ENCODE data around the gene IFI16.

The IFI16 gene

DNA sequence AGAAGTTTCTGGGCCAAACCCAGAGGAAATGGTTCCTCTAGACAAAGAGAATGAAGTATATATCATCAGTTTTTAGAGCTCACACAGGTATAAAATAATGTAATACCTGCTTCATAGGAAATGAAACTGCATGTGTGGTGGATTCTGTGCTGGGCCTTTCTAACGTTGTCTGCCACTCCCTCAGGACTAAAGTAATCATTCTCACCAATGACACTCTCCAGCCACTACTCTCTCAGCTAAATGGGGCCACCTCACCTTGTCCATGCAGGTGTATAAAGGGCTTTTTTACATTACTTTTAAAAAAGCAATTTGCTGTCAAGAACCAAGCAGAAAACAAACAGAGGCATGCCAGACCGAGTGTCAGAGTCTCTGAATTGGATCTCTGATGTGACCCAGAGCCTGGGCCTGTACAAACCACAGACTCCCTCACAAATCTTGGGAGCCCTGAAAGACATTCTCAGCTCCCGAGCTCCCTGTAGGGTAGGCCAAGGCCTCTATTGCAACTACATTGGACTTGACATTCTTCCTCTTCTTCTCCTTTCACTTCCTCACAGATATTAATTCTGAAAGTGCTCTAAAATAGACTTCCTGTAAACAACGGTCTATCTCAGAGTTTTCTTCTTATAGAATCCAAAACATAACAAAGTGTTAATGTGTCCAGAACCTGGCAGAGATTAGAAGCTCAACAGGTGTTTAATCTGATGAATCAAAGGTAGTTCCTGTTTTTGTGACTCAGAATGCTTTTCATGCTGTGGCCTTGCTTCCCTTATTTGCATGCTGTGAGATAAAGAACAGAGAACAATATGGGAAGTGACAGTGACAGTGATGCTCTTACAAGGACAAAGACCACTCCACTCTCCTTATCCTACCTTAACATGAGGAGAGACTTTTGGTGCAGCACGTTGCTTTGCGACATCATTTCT lies 58.3 kb downstream of the IFI16 start:
- Mint-ChIP-seq H3K9me3 (peaks cover 24% of the 10 kb centered on the region), H3K27me3 (ENCODE audit: low read depth, poor library complexity) (no peaks in the 10 kb centered on the region), H3K36me3 (ENCODE audit: low read depth) (peaks cover 35% of the 10 kb centered on the region), H3K4me3 (no peak overlapping the region), H3K4me1 (peaks cover 55% of the 10 kb centered on the region), H3K27ac (no peak overlapping the region)
- TF ChIP-seq CTCF (IDR thresholded peaks at IDR 0.05), result no peak
- DNase-seq, result no peak

GRCh38 chr1:159068886-159069285 lies 59.2 kb downstream of the IFI16 start:
- H3K9me3 Mint-ChIP-seq, result peaks cover 18% of the 10 kb centered on the region
- no peak for DNase-seq
- H3K4me1 Mint-ChIP-seq, result peaks cover 55% of the 10 kb centered on the region
- no peaks in the 10 kb centered on the region for H3K27me3 Mint-ChIP-seq (ENCODE audit: low read depth, poor library complexity)
- H3K27ac Mint-ChIP-seq, result no peak overlapping the region
- H3K36me3 Mint-ChIP-seq (ENCODE audit: low read depth), result peaks cover 28% of the 10 kb centered on the region
- TF ChIP-seq CTCF (IDR thresholded peaks at IDR 0.05), result no peak
- no peak overlapping the region for H3K4me3 Mint-ChIP-seq

DNA sequence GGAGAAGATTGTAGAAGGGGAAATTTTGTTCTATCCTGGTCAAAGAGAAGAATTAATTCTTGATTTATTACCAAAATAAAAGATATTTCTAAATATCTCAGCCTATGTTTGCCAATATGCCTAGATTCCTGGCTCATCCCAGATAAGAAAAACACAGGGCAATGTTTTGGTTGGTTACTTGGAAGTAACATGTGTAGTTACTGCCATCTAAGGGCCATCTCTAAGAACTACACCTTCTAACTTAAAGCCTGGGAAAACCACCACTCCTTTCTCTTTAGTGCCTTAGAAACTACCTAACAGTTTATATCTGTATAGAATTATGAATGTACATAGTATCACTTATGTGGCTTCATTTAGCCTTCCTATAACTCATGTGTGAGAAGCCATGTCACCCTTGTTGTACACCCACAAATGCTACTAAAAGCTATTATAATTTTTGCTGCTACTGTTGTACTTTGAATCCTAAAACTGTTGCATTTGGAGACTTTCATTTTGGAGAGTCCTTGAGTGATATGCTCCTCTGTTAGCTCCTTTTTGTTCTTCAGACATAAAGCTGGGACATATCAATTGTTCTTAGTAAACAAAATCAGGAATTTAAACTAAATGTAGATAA lies 62.4 kb downstream of the IFI16 start:
- Mint-ChIP-seq H3K27ac (peak overlapping the region; percentile 73), H3K4me1 (peaks cover 47% of the 10 kb centered on the region), H3K4me3 (no peak overlapping the region), H3K36me3 (ENCODE audit: low read depth) (peaks cover 4% of the 10 kb centered on the region), H3K27me3 (ENCODE audit: low read depth, poor library complexity) (no peaks in the 10 kb centered on the region), H3K9me3 (no peaks in the 10 kb centered on the region)
- TF ChIP-seq CTCF (IDR thresholded peaks at IDR 0.05), result peak; percentile 78
- peak; percentile 16 for DNase-seq

DNA sequence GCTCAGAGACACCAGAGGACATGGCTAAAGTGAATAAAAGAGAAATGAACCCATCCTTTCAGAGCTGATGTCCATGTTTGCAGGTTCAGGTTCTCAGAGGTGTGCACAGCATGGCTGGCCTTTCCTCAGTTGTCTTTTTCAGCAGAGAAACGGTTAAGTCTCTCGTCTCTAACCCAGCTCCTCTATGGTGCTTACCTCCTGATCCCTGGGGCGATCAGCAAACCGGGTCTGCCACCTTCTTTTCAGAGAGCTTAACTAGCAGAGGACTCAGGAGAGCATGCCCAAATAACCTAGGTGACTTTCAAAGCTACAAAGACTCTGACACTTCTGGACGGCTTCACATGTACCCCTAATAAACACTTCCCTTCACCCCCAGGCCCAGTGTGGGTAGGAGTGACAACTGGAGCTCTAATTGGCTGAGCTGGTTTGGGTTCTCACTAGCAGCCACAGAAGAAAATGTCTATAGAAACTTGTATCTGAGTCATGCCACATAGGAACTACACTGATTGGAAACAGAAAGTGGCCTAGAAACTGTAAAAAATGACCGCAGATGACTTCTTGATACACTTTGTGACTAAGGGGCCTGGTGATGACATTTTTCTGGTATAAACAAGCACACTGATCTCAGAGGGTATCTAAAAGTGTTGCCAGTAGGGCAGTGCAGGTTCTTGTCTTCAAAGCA lies 66.9 kb downstream of the IFI16 start, which contains the start of gene AIM2:
AIM2 (minus strand) TSS at position 329 of the 682 bp plus-strand sequence. CDS start 3,267 bp downstream, outside the sequence.
- TF ChIP-seq CTCF (IDR thresholded peaks at IDR 0.05), result no peak
- peak within 1 kb of the TSS; percentile 77 for H3K27ac Mint-ChIP-seq
- H3K4me3 Mint-ChIP-seq, result no peak within 1 kb of the TSS

GRCh38 chr1:159077120-159077961 lies 67.6 kb downstream of the IFI16 start:
- Mint-ChIP-seq H3K9me3 (no peaks in the 10 kb centered on the region), H3K4me3 (no peak overlapping the region), H3K27ac (peak overlapping the region; percentile 77), H3K4me1 (peaks cover 28% of the 10 kb centered on the region), H3K36me3 (ENCODE audit: low read depth) (no peaks in the 10 kb centered on the region), H3K27me3 (ENCODE audit: low read depth, poor library complexity) (no peaks in the 10 kb centered on the region)
- no peak for TF ChIP-seq CTCF (IDR thresholded peaks at IDR 0.05)
- no peak for DNase-seq

More for the DNA sequence above, 66.9 kb downstream of the IFI16 start, which contains the start of gene AIM2:
- H3K27me3 Mint-ChIP-seq (ENCODE audit: low read depth, poor library complexity), result no peaks in the 10 kb centered on the region
- H3K4me1 Mint-ChIP-seq, result peaks cover 32% of the 10 kb centered on the region
- H3K9me3 Mint-ChIP-seq, result no peaks in the 10 kb centered on the region
- no peak for DNase-seq
- H3K36me3 Mint-ChIP-seq (ENCODE audit: low read depth), result no peaks in the 10 kb centered on the region

Data from nephron progenitor cell (in vitro differentiated cells).